PC-9 (cell line): Measurements from ENCODE around the gene MYO1F. TPM values are rescaled to one million over a fixed set of nuclear protein-coding genes. Genes with fewer than 3 reads are reported as not detected.
A peak's percentile ranks its signal among the peaks of the same experiment; 100 is the strongest.

Experiments
- BruUV-seq: library from RNA; stranded (reverse); fragments of 400-500 nt; replicated peaks from 2 replicates; lab custom pipeline; 2021; lab: Mats Ljungman, UMichigan
- CTCF ChIA-PET: fragments of 300-600 bp; sonication (Branson Sonifier 250); formaldehyde crosslinking; loops from one replicate; lab custom pipeline; 2022; ENCODE audit warnings: antibody characterized with exemption; lab: Charles Lee
- POLR2A ChIA-PET: fragments of 300-600 bp; sonication (Branson Sonifier 250); formaldehyde crosslinking; loops from one replicate; lab custom pipeline; 2022; ENCODE audit warnings: antibody characterized with exemption; ENCODE audit not compliant: unreplicated experiment; lab: Charles Lee
- DNase-seq, 2 experiments: peaks; one replicate each; pipeline versions ENCODE4 v3.0.0 to v3.0.0-alpha.2; 2015 to 2022; ENCODE audit warnings: mixed read lengths in 1 of 2
- H2AFZ ChIP-seq: fragments of 200-600 bp; sonication (generic); 2 replicates; pipeline ENCODE4 v1.8.1; 2017; ENCODE audit warnings: antibody characterized with exemption
- H3F3A ChIP-seq: fragments of 200-600 bp; sonication (generic); 2 replicates; pipeline ENCODE4 v1.8.1; 2017; ENCODE audit warnings: antibody characterized with exemption, mild to moderate bottlenecking, low read depth; ENCODE audit not compliant: insufficient read depth
- H3K27ac ChIP-seq: fragments of 200-600 bp; sonication (generic); 2 replicates; pipeline ENCODE4 v1.6.1; 2016; ENCODE audit warnings: mixed run types
- H3K27me3 ChIP-seq: fragments of 200-600 bp; sonication (generic); 2 replicates; pipeline ENCODE4 v1.6.1; 2016; ENCODE audit warnings: low read depth, mixed run types; ENCODE audit not compliant: insufficient read depth
- H3K36me3 ChIP-seq: fragments of 200-600 bp; sonication (generic); 2 replicates; pipeline ENCODE4 v1.6.1; 2016; ENCODE audit warnings: low read depth, mixed run types
- H3K4me1 ChIP-seq: fragments of 200-600 bp; sonication (generic); replicated peaks from 2 replicates; pipeline ENCODE4 v1.6.1; 2016; ENCODE audit warnings: mixed run types; ENCODE audit not compliant: insufficient read depth
- H3K4me2 ChIP-seq: fragments of 200-600 bp; sonication (generic); 2 replicates; pipeline ENCODE4 v1.6.1; 2017; ENCODE audit warnings: mixed run types
- H3K4me3 ChIP-seq: fragments of 200-600 bp; sonication (generic); 2 replicates; pipeline ENCODE4 v1.6.1; 2016; ENCODE audit warnings: mixed run types
- H3K79me2 ChIP-seq: fragments of 200-600 bp; sonication (generic); 2 replicates; pipeline ENCODE4 v1.6.1; 2017; ENCODE audit warnings: low read depth, mixed run types
- H3K9me2 ChIP-seq: fragments of 200-600 bp; sonication (generic); 2 replicates; pipeline ENCODE4 v1.8.1; 2017; ENCODE audit warnings: mild to moderate bottlenecking; ENCODE audit not compliant: insufficient read depth
- H3K9me3 ChIP-seq: fragments of 200-600 bp; sonication (generic); 2 replicates; pipeline ENCODE4 v1.8.1; 2016; ENCODE audit warnings: low read depth; ENCODE audit not compliant: insufficient read depth
- H4K20me1 ChIP-seq: fragments of 200-600 bp; sonication (generic); 2 replicates; pipeline ENCODE4 v1.8.1; 2017; ENCODE audit not compliant: insufficient read depth
- CTCF ChIP-seq: fragments of 200-600 bp; sonication (generic); conservative IDR thresholded peaks from 2 replicates; pipeline ENCODE4 v1.6.1; 2017; ENCODE audit warnings: mixed run types, antibody characterized with exemption, mild to moderate bottlenecking, moderate library complexity
- EZH2 ChIP-seq: fragments of 200-600 bp; sonication (generic); IDR thresholded peaks from 2 replicates; pipeline ENCODE4 v1.8.0; 2017; ENCODE audit warnings: antibody characterized with exemption, low read depth
- intact Hi-C: fragments of 100-400 bp; cut with micrococcal nuclease; formaldehyde crosslinking; loops from one replicate; pipeline ENCODE4 v1.10.0; 2022; ENCODE audit not compliant: unreplicated experiment
- total RNA-seq: library from RNA; stranded (reverse); gene quantifications from 2 replicates; pipeline ENCODE4 v1.2.3, GENCODE V29; 2021

MYO1F gene
- total RNA-seq, 1 experiment from 2014 or later = 1.3 TPM

DNA sequence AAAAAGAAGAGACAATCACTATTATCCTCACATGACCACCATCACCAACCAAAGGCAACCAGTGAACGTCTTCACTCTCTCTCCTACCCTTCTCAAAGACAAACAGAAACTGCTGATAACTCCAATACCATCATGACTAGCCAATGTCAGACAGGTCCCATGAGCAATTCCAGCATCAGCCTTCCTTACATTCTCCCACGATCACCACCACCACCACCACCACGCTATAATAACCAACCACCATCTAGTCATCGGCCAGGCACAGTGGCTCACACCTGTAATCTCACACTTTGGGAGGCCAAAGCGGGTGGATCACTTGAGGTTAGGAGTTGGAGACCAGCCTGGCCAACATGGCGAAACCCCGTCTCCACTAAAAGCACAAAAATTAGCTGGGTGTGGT is 3.9 kb downstream of the MYO1F start:
- BruUV-seq = no TSS peak
- H3K27me3 ChIP-seq = 0 out of 2 replicates have a peak, but pooled peaks cover 4% of the 10 kb centered on the region
- no peaks in the 10 kb centered on the region for H3K36me3 ChIP-seq
- H3K4me2 ChIP-seq = no peak overlapping the region
- no peak for DNase-seq
- H4K20me1 ChIP-seq = no peaks in the 10 kb centered on the region
- peaks cover 45% of the 10 kb centered on the region; the same call in 1 of the 2 replicates for H3F3A ChIP-seq
- no peak overlapping the region for H3K27ac ChIP-seq
- H3K9me2 ChIP-seq = no peaks in the 10 kb centered on the region
- intact Hi-C loops = no loop called here
- H3K9me3 ChIP-seq = no peaks in the 10 kb centered on the region
- peaks cover 42% of the 10 kb centered on the region for H3K4me1 ChIP-seq
- TF ChIP-seq CTCF = no peak
- no peak overlapping the region for H3K4me3 ChIP-seq
- H3K79me2 ChIP-seq = no peaks in the 10 kb centered on the region
- H2AFZ ChIP-seq = no peak overlapping the region
- ChIA-PET POLR2A (no interaction called here), CTCF (no interaction called here)

DNA sequence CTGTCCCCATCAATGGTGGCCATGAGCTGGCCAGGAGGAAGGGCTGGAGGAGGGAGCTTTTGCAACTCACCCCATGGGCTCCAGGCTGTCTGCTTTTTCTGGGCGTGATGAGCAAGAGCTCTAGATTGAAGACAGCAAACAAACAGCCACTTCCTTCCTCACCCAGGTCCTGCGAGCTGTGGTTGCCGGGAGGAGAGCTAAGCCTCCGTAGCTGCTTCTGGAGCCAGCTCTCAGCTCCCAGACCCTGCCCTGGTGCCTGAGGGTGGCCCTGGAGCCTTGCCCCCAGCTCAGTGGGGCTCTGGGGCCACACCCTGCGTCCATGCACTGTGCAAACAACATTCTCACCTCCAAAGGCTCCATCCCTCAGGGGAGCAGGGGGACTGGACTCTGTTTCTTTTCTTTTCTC is 6.2 kb downstream of the MYO1F start:
- no peaks in the 10 kb centered on the region for H3K27me3 ChIP-seq
- ChIA-PET POLR2A (interaction anchor here (0.7 to 0.9 kb wide), 2 partner anchors 58 to 111 kb away, joined by 4 read pairs; no protein-coding TSS in a partner anchor), CTCF (interaction anchor here (0.5 to 0.9 kb wide), 3 partner anchors 10 to 181 kb away, joined by 3 to 4 read pairs (median 4); partner anchors contain the start of gene RAB11B)
- no peaks in the 10 kb centered on the region for H3K9me3 ChIP-seq
- intact Hi-C loops = no loop called here
- no TSS peak for BruUV-seq
- H3K4me3 ChIP-seq = no peak overlapping the region
- H3F3A ChIP-seq = peaks cover 39% of the 10 kb centered on the region; the same call in 1 of the 2 replicates
- peak overlapping the region; percentile 48 for H3K4me2 ChIP-seq
- peak overlapping the region; percentile 11; the same call in 1 of the 2 replicates for H3K27ac ChIP-seq
- peak; percentile 63 to 87 for DNase-seq
- peaks cover 52% of the 10 kb centered on the region for H3K4me1 ChIP-seq
- TF ChIP-seq CTCF = no peak
- no peak for TF ChIP-seq EZH2
- H3K79me2 ChIP-seq = no peaks in the 10 kb centered on the region
- H3K36me3 ChIP-seq = no peaks in the 10 kb centered on the region
- H2AFZ ChIP-seq = no peak overlapping the region
- no peaks in the 10 kb centered on the region for H3K9me2 ChIP-seq
- no peaks in the 10 kb centered on the region for H4K20me1 ChIP-seq

DNA sequence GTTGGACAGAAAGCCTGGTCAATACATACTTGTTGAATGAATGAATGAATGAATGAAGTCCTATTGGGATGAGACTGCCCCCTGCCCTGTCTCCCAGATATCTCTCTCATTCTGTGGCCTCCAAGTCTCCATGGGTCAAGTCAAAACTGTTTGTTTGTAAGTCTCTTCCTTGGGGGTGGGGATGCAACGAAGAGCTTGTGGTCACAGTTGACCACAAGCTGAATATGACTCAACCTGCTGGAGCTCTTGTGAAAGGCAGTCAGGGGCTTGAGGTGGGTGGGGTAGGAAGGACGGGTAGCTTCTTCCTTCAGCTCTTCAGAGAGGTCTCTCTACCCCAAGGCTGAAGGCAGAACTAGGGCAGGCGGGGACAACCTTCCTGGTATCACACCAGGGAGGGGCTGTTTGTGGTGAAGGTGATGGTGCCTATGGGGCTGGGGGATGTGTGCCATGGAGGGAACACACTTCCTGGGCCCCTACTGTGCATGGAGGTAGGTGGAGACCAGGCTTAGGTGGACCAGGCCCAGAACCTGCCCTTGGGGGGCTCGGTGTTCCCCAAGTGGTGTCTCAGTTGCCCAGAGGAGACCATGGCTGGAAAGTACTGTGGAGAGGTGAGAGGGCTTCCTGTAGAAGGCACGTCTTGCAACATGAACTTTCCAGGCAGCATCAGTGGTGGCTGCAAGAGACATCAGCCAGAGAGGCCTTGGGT is 8.0 kb downstream of the MYO1F start:
- 0 out of 2 replicates have a peak overlapping the region, but pooled peaks have one; percentile 18 for H3K27ac ChIP-seq
- peaks cover 35% of the 10 kb centered on the region; the same call in 1 of the 2 replicates for H3F3A ChIP-seq
- no peak overlapping the region for H3K4me3 ChIP-seq
- ChIA-PET POLR2A (interaction anchor here (0.6 to 0.7 kb wide), 6 partner anchors 52 to 308 kb away, joined by 3 to 5 read pairs (median 3); partner anchors contain the start of genes MARCHF2 and ZNF414), CTCF (interaction anchor here (0.7 to 0.9 kb wide), 4 partner anchors 9 to 73 kb away, joined by 3 to 6 read pairs (median 4); no protein-coding TSS in a partner anchor)
- no peaks in the 10 kb centered on the region for H3K27me3 ChIP-seq
- no peaks in the 10 kb centered on the region for H3K79me2 ChIP-seq
- H3K36me3 ChIP-seq = no peaks in the 10 kb centered on the region
- DNase-seq = peak; percentile 63 to 95
- H3K9me2 ChIP-seq = no peaks in the 10 kb centered on the region
- no peaks in the 10 kb centered on the region for H4K20me1 ChIP-seq
- intact Hi-C loops = loop anchor here (1.0 to 5.0 kb wide), 2 partner anchors 9 to 42 kb away; no protein-coding TSS in a partner anchor
- H3K9me3 ChIP-seq = no peaks in the 10 kb centered on the region
- peak overlapping the region; percentile 48 for H3K4me2 ChIP-seq
- peaks cover 46% of the 10 kb centered on the region for H3K4me1 ChIP-seq
- TF ChIP-seq EZH2 = no peak
- TF ChIP-seq CTCF = no peak; the same call in 1 of the 2 replicates
- no peak overlapping the region for H2AFZ ChIP-seq
- BruUV-seq = no TSS peak
